SH-SY5Y (cell line): Measurements from ENCODE around the gene RET.

Source experiments
- GATA2 ChIP-seq: IDR thresholded peaks from 2 replicates; pipeline ENCODE4 v1.6.1; 2011; ENCODE audit warnings: mild to moderate bottlenecking, low read depth, low read length
- GATA3 ChIP-seq: IDR thresholded peaks from 2 replicates; pipeline ENCODE4 v1.6.1; 2011; ENCODE audit warnings: low read depth, mild to moderate bottlenecking, low read length, moderate library complexity

DNA sequence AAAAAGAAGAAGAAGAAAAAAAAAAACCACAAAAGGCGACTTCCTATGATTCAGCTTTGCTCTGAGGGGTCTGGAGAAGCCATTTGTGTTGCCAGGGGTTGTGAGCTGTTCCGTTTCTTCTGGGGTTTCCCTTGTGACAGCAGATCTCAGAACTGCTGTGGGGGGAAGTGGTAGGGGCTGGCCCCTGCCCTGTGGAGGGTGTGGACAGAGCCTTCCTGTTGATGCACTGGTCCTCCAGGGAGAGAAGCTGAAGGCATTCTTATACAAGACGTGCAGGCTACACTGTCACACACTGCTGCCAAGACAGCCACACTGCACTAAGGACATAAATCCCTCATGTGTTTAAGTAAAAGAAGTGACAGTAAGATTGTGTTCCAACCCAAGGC, 44.1 kb downstream of the RET start:
- TF ChIP-seq GATA2, result no peak
- no peak for TF ChIP-seq GATA3
